ENCODE data around the gene SMIM33.
"Not testable (repeated sequence)": the region's sequence is repeated elsewhere in the genome, so short reads cannot be mapped to it uniquely, and the experiment has no call there.

Gene SMIM33

DNA sequence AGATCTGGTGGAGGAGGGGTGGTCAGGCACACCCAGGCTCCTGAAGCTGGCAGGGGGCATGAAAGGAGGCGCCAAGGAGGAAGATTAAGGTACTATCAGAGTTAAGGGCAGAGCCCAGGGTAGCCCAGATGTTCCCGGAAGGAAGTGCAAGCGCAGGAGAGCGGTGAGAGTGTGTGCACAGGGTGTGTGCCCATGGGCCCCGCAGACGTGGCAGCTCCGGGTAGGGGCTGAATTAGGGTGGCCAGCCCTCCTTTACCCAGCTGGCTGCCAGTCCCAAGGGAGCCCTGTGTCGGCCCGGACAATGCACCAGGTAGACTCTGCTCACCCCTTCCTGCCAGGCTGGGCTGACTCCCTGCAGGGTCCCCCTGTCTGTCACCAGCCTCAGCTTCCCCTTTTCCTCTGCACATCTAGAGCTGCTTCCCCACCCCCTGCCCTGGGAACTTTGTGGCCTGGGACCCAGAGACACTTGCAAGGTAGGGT lies at the start of gene SMIM33:
TSS of gene SMIM33 (plus strand) at position 184 of the 480 bp plus-strand sequence. CDS start at position 302, 118 bp downstream.
- DNase-seq (ENCODE audit: low spot score) = peak; percentile 60

DNA sequence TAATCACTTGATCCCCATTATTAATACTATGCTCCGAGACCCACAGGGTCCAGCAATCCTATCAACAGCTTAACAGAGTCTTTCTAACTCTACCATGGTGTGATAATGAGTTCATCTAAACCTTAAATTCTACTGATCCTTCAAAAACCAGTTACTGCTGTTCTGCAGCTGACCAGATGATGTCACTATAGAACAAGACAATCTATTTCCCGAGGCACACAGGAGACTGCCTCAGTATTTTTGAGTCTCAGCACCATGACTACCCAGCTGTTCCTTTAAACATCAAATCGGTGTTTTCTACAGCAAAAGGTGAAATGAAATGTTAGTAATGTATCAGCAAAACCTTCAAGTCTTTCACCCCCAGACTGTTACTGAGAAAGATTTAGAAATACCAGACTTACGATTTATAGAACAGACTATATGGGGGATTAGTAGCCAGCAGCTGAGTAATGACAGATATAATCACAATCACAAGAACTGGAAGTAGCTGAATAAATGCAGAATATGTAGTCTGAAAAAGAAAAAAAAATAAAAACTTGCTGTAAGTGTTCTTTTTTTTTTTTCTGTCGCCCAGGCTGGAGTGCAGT lies 48.4 kb upstream of the SMIM33 start:
- DNase-seq (ENCODE audit: low spot score) = peak; percentile 78

DNA sequence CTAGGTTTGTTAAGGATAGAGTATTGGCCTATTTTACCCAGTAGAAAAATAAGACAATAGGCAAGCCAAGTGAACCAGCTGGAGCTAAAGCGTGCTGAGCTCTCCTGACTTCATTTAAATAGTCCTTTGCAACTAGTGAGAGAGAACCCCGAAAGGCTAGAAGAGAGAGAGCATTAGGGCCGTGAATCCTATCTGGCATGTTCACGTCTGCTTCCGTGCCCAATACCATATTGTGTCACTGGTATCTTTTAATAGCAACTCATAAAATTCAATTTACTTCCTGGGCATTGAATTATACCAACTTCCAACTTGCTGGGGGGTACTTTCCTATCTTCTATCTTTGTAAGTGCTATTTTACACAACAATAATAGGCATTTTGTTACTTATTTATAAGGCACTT lies 45.3 kb upstream of the SMIM33 start:
- DNase-seq (ENCODE audit: low spot score) = no peak

DNA sequence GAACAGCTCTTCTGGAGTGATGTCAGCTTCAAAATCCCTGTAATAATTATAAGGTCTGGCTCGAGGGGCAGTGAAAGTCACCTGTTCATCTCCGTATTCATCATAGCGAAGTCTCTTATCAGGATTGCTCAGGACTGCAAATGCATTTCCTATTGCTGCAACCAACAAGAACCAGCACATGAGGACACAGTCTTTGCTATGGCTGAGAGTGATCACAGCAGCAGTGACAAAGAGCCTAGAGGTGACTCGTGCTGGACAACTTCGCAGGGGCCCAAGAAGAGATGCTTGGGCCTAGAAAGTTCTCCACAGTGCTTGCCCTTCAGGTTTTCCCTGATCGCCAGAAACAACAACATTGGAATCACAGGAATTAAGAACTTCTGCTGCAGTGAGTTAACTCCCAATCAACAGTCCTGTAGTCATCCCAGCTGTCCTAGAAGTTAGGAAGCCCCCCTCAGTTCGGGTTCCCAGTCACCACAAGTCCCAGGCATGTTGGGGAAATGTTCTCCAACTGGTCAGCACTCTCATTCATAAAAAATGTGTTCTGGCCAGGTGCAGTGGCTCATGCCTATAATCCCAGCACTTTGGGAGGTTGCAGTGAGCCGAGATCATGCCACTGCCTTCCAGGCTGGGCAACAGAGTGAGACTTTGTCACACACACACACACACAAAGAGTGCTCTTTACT lies 44.5 kb upstream of the SMIM33 start:
- no peak for DNase-seq (ENCODE audit: low spot score)

DNA sequence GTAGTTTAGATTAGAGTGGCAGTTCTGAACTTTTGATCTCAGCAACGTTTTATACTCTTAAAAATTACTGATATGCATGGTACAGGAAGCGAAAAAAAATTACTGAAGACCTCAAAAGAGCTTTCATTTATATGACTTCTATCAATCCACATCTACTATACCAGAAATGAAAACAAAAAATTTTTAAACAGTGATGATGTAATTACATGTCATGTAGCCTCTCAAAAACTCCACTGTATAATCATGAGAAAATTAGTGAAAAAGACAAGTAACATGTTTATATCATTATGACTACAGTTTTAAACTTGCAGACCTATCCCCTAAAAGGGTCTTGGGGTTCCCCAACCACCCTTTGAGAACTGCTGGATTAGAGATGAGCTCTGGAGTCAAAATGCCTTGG lies 40.8 kb upstream of the SMIM33 start:
- no peak for DNase-seq (ENCODE audit: low spot score)

DNA sequence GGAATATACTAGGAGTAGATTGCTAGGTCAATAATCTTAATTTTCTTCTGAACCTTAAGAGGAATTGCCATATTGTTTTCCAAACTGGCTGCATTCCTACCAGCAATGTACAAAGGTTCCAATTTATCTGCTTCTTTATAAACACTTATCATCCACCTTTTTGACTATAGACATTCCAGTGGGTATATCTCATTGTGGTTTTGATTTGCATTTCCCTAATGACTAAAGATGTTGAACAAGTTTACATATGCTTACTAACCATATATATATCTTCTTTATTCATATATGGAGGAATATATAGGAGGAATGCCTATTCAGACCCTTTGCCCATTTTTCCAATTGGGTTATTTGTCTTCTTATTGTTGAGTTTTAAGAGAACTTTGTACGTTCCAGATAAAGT lies 39.1 kb upstream of the SMIM33 start:
- no peak for DNase-seq (ENCODE audit: low spot score)

DNA sequence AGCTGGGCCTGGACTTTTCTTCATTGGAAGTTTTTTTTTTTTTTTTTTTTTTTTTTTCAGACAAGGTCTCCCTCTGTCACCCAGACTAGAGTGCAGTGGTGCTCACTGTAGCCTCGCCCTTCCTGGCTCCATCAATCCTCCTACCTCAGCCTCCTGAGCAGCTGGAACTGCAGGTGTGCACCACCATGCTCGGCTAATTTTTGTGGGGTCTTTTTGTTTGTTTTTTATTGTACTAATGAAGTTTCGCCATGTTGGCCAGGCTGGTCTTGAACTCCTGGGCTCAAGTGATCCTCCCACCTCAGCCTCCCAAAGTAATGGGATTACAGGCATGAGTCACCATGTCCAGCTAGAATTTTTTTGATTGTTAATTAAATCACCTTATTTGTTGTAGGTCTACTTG lies 35.1 kb upstream of the SMIM33 start:
- DNase-seq (ENCODE audit: low spot score) = no peak

DNA sequence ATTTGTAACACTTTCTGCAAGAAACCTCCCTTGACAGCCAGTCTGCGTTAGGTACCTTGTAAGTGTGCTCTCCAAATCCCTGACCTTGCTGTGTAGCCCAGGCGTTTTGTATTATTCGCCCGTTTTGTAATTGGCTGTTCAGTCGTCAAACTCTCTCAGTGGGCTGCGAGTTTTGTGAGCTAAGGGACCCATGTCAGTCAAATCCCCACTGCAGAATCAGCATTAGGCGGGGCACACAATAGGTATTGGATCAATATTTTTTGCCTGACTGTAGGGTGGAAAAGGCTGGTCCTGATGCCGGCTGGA lies 32.1 kb upstream of the SMIM33 start:
- no peak for DNase-seq (ENCODE audit: low spot score)

DNA sequence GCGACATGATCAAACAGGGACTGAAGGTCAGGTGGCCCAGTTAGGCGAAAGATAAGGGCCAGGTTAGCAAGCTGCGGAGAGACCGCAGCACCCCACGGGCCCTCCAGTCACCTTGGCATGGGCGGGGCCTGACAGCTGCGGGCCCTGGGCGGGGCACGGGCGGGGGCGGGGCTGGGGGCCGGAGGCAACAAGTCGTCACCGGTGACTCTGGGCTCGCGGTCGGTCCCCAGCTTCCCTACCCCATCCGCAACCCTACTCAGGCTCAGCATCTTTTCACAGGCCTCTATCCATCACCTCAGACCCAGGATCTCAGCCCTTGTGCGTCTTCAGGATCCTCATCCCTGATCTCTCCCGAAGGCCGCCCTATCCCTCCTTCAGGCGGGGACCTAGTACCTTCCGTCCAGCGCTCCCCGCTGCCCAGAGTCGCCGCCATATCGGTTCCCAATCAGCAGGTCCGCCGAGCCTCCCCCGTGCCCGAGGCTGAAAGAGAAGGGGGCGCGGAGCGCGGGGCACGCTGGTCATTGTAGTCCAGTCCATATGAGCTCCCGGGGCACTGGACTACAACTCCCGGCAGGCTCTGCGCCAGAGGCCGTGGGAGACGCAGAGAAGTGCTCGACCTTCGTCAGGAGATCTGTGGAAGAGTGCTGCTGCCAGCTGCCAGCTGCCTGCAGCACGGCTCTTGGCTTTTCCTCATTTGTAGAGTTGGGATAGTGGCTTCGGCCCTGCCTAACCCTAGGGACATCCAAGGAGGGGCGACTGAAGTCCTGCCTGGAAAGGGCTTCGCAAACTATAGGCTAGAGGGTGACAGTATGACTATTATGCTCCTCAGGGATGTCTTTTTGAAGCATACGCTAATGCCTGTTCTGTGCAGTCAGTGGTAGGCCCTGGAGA lies 31.5 kb upstream of the SMIM33 start, which contains the start of gene DNAJC18:
TSS of gene DNAJC18 (minus strand) at position 513 of the 891 bp plus-strand sequence. CDS start at position 433, 80 bp downstream.
- peak; percentile 89 for DNase-seq (ENCODE audit: low spot score)

DNA sequence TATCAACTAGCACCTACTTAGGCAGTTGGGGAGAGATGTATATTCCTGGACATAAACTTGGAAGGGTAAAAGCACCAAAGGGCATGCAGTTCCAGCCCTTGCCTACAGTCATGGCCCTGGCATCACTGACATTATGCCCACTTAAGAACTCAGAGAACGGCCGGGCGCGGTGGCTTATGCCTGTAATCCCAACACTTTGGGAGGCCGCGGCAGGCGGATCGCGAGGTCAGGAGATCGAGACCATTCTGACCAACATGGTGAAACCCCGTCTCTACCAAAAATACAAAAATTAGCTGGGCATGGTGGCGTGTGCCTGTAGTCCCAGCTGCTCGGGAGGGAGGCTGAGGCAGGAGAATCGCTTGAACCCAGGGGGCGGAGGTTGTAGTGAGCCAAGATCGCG lies 30.4 kb upstream of the SMIM33 start:
- DNase-seq (ENCODE audit: low spot score) = not testable (repeated sequence)

DNA sequence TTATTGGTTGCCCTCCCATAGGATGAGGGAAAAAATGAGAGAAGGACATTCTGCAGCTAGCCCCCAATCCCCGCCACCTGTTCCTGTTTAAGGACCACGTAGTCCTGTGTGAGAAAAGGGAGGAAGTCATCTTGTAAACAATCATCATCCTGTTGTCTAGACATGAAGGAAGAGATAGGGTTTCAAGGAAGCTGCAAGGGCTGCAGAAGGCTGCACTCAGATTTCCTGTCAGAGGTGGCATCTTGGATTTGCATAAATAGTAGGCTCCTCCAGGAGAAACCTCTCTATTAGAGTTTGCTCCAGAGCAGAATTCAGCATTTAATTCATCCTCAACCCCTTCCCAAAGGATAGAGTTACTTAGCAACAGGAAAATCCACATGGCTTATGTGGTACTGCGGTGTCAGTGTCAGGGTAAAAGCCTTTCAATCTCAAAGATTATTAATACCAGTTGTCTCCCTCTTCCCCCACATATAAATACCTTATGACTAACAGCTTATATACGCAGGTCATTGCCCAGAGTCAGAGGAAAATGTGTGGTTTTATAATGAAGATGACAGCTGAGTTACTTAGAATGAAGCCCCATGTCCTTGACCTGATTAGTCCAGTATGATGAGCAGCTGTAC lies 26.9 kb upstream of the SMIM33 start:
- peak; percentile 44 for DNase-seq (ENCODE audit: low spot score)

DNA sequence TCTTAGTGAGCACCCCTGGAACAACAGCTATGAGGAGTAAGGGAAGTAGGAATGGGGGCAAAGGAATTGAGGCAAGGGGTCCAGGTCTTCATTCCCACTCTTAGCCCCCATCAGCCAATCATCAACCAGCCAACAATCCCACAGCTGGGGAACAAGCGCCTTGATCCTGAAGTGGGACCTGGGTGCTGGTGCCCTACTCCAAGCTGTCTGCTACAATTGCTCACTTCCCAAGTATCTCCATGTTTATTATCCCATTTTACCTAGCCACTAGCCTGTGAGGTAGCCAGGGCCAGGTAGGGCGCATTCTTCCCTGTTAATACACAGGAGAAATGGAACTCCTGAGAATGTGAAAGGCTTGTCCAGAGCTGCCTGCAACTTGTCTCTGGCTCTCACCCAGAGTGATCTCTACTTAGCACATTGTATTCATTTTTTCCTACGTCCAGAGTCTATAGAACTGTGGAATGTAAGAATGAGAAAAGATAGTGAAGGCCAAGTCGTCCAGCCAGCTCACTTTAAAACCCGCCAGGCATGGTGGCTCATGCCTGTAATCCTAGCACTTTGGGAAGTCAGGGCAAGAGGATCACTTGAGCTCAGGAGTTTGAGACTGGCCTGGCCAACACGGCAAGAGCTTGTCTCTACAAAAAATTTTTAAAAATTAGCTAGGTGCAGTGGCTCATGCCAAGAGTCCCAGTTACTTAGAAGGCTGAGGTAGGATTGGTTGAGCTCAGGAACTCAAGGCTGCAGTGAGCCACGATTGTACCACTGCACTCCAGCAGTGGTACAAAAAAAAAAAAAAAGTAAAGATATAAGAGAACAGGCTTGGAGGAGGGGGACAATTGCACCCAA lies 25.3 kb upstream of the SMIM33 start:
- no peak for DNase-seq (ENCODE audit: low spot score)

DNA sequence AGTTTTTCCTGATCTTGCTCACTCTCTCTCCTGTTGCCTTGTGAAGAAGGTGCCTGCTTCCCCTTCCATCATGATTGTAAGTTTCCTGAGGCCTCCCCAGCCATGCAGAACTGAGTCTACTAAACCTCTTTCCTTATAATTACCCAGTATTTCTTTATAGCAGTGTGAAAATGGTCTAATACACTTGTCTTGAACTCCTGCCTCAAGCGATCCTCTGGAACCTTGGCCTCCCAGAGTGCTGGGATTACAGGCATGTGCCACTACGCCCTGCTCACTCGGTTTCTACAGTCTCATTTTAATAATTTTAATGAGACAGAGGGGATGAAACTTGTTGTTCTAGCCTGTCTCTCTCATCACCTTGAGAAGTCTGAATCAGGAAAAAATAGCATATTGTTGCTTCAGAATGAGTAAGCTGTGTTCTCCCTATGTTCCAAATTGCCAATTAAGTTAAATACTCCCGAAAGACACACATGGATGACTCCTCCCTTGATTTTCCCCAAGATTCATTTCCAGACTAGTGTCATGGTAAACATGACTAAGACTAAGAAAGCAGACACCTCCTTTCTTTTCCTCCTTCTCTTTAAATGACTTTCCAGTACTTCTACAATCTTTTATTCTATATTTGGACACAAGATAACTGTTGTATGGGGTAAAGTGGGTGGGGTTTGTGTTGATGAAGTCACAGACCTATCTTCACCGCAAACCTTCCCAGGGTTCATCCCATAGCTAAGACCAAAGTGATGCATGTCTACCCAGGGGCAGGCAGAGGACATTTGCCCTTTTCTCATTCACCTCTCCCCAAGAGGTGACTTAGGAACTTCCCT lies 23.6 kb upstream of the SMIM33 start:
- DNase-seq (ENCODE audit: low spot score) = no peak

DNA sequence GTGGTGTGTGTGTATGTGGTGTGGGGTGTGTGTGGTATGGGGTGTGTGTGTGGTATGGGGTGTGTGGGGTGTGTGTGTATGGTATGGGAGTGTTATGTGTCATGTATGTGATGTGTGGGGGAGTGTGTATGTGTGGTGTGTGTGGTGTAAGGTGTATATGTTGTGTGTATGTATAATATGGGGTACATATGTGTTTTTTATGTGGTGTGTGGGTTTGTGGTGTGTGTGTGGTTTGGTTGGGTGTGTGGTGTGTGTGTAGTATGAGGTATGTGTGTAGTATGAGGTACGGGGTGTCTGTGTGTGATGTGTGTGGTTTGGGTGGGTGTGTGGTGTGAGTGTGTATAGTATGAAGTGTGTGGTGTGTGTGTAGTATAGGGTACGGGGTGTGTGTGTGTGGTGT lies 19.6 kb upstream of the SMIM33 start:
- DNase-seq (ENCODE audit: low spot score) = no peak

DNA sequence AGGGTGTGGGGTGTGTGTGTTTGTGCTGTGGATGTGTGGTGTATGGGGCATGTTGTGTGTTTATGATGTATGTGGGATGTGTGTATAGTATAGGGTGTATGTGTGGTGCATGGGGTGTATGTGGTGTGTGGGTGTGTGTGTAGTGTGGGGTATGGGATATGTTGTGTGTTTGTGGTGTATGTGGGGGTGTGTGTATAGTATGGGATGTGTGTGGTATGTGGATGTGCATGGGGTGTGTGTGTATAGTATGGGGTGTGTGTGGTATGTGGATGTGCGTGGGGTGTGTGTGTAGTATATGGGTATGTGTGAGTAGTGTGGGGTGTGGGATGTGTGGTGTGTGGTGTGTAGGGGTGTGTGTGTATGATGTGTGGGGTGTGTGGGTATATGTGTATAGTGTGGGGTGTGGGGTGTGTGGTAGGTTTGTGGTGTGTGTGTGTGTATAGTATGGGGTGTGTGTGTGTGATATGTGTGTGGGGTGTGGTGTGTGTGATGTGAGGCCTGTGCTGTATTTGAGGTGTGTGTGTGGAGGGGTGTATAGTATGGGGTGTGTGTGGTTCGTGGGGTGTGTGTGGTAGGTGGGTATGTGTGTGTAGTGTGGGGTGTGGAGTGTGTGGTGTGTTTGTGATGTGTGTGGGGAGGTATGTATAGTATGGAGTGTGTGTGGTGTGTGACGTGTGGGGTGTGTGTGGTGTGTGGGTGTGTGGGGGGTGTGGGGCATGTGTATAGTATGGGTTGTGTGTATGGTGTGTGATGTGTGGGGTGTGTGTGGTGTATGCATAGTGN lies 18.7 kb upstream of the SMIM33 start:
- no peak for DNase-seq (ENCODE audit: low spot score)

DNA sequence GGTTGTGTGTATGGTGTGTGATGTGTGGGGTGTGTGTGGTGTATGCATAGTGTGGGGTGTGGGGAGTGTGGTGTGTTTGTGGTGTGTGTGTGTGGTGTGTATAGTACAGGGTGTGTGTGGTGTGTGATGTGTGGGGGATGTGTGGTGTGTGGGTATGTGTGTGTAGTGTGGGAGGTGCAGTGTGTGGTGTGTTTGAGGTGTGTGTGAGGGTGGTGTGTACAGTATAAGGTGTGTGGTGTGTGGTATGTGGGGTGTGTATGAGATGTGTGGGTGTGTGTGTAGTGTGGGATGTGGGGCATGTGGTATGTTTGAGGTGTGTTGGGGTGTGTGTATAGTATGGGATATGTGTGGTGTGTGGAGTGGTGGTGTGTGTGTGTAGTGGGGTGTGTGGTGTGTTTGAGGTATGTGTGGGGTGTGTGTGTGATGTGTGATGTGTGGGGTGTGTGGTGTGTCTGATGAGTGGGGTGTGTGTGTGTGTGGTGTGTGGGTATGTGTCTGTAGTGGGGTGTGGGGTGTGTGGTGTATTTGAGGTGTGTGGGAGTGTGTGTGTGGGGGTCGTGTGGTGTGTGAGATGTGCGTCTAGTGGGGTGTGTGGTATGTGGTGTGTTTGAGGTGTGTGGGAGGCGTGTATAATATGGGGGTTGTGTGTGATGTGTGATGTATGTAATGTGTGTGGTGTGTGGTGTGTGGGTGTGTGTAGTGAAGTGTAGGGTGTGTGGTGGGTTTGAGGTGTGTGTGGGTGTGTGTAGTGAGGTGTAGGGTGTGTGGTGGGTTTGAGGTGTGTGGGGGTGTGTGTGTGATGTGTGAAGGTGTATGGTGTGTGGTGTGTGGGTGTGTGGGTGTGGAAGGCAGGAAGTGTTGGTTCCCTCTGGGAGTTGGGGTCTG lies 16.9 kb upstream of the SMIM33 start:
- DNase-seq (ENCODE audit: low spot score) = peak; percentile 12

DNA sequence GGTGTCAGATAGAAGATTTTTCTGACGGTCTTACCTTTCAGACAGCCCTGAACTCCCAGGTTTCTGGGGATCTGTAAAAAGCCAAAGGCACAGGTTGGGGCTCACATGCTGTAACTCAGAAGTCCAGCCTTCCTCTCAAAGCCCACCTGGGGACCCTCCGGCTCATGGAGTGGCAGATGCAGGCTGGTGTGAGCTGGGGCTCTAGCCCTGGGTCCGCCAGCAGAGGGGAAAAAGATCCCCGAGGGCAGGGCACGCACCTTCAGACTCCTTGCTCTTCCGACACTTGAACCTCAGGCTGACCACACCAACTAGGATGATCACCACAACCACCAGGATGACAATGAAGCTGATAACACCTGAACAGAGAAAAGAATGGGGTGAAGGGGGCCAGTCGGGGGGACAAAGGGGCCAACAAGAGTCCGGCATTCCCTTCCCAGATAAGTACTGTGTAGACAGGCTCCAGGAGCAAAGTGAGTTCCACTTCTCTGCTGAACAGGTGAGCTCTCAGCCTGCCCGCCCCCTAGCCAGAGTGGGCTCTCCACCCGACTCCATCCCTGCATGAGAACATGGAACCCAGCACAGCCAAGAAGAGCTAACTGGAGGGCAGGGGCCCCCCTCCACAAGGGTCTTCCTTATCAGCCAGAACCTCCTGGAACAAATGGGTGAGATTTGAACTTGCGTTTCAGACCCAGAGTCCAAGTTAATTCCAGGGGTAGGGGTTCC lies 16.1 kb upstream of the SMIM33 start:
- DNase-seq (ENCODE audit: low spot score) = no peak

DNA sequence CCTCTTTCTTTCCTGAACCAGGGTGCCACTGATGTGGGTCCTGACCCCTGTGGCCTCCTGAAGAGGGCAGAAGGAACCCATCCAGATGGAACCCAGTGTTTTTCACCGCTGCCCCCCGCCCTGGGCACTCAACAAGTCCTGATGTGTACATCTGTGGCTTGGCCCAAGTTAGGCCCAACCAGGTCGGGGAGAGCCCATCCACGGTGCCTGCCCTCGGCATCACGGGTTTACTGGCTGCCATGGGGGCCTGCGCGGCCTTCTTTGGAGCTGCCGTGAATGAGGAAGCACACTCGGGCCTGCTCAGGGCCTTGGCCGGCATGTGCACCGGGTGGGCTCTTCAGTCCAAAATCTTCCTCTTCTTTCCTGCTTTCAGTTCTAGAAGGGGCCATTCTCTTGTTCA lies 14.0 kb upstream of the SMIM33 start:
- DNase-seq (ENCODE audit: low spot score) = no peak

Data from CD4-positive, alpha-beta T cell treated with Interleukin-6 at 100 ng/mL for 8 hours (primary cell).